ENCODE data around the gene PTPRO. TPM values are rescaled to one million over a fixed set of nuclear protein-coding genes. Genes with fewer than 3 reads are reported as not detected.

Gene PTPRO
- 0.37 and 0.52 TPM in 2 replicates for total RNA-seq (2021)
- long read RNA-seq, partial matches to known transcripts, result 0 of 2 reads
- long read RNA-seq, other reads (novel, unspliced or antisense), result 0 of 2 reads

- Histone ChIP-seq H3K9ac (ENCODE audit: extremely low read depth, insufficient read length, low read length) (no peak within 1 kb of the TSS), H2BK5ac (ENCODE audit: insufficient read length, low read length) (no peak within 1 kb of the TSS)
- no CpG with 5 or more reads among the region's 70 CpGs for WGBS (ENCODE audit: extremely low coverage, insufficient read length, low lambda C conversion rate)
These were observed at the start of gene PTPRO for GRCh38 chr12:15322164-15323061. TSS of gene PTPRO (plus strand) at chr12:15322508.

More at GRCh38 chr12:15322164-15323061, at the start of gene PTPRO:
- Histone ChIP-seq H3K18ac (ENCODE audit: insufficient read length, low read depth, low read length) (no peak within 1 kb of the TSS), H2BK12ac (ENCODE audit: insufficient read length, low read depth, low read length) (no peak within 1 kb of the TSS), H2AFZ (ENCODE audit: low read length) (no peak within 1 kb of the TSS), H2BK15ac (ENCODE audit: low read depth, low read length) (no peak within 1 kb of the TSS), H3K23ac (ENCODE audit: insufficient read length, low read depth, low read length) (no peak within 1 kb of the TSS), H3K27me3 (ENCODE audit: insufficient read depth, low read length) (no peaks in the 10 kb centered on the region; the same call in 1 of the 2 replicates), H3K79me2 (ENCODE audit: insufficient read depth, low read length) (no peaks in the 10 kb centered on the region), H2BK120ac (ENCODE audit: low read depth, low read length, poor library complexity, severe bottlenecking) (no peak within 1 kb of the TSS), H3K4me2 (ENCODE audit: insufficient read depth, insufficient read length, low read length) (peak within 1 kb of the TSS; percentile 88), H3K23me2 (ENCODE audit: insufficient read length, low read depth, low read length, poor library complexity, severe bottlenecking) (peaks cover 7% of the 10 kb centered on the region), H4K91ac (ENCODE audit: insufficient read length, low read depth, low read length) (no peak within 1 kb of the TSS), H4K8ac (replicated peaks; ENCODE audit: insufficient read length, low read depth, low read length) (no peak within 1 kb of the TSS), H3K79me1 (ENCODE audit: insufficient read depth, low read depth, low read length, poor library complexity, severe bottlenecking) (no peaks in the 10 kb centered on the region), H3K4me1 (ENCODE audit: insufficient read depth, low read length) (no peaks in the 10 kb centered on the region), H2AK5ac (ENCODE audit: insufficient read length, low read length) (no peak within 1 kb of the TSS), H3T11ph (ENCODE audit: low read length) (no peak within 1 kb of the TSS), H3K4ac (ENCODE audit: low read depth, low read length) (no peak within 1 kb of the TSS), H3K56ac (ENCODE audit: insufficient read length, low read depth, low read length) (no peak within 1 kb of the TSS), H4K5ac (ENCODE audit: insufficient read length, low read depth, low read length) (no peak within 1 kb of the TSS), H3K14ac (ENCODE audit: insufficient read depth, low read length) (no peak within 1 kb of the TSS), H2BK20ac (ENCODE audit: low read depth, low read length, poor library complexity, severe bottlenecking) (no peak within 1 kb of the TSS), H4K20me1 (ENCODE audit: control insufficient read depth, insufficient read depth, insufficient read length) (no peaks in the 10 kb centered on the region), H3K9me3 (ENCODE audit: control insufficient read depth, low read depth, low read length) (no peaks in the 10 kb centered on the region), H3K27ac (ENCODE audit: insufficient read length, low read depth, low read length) (no peak within 1 kb of the TSS)
- H3K36me3 Mint-ChIP-seq (ENCODE audit: insufficient read depth in 1 of 3, low read depth in 3 of 3), result no peaks in the 10 kb centered on the region; a peak in 1 of 7 replicates
- TF ChIP-seq CTCF (conservative IDR thresholded peaks at IDR 0.05), result peak; percentile 22; the same call in 2 of the 3 replicates
- H3K9me3 Mint-ChIP-seq, result no peaks in the 10 kb centered on the region
- H3K4me1 Mint-ChIP-seq, result peaks cover 7 to 11% of the 10 kb centered on the region in 2 experiments; a peak in 3 of 4 replicates
- H3K27ac Mint-ChIP-seq, result peak within 1 kb of the TSS in 1 of 3 experiments; percentile 68; a peak in 1 of 7 replicates
- peak within 1 kb of the TSS; percentile 68 to 88 for H3K4me3 Mint-ChIP-seq
- peak; percentile 84 for DNase-seq
- peaks cover 55% of the 10 kb centered on the region for H3K27me3 Mint-ChIP-seq (ENCODE audit: low read depth)

All from H9 (cell line).